Endothelial cell of umbilical vein (primary cell): ENCODE results near the gene SIRPA.

ENCODE experiments used
- EZH2 ChIP-seq: IDR thresholded peaks from 2 replicates; pipeline ENCODE4 v1.6.1; 2012; ENCODE audit warnings: borderline replicate concordance, low read depth, mild to moderate bottlenecking, moderate library complexity, low read length, inconsistent platforms; ENCODE audit not compliant: severe bottlenecking
- TF ChIP-seq, protein P1 (sequence below), 2 donors: IDR thresholded peaks; 1 replicate in 1 of 2; 2 replicates in 1 of 2; pipeline ENCODE4 v1.5.1; 2011; ENCODE audit warnings: low read length in 2 of 2, mild to moderate bottlenecking in 2 of 2, moderate library complexity in 2 of 2, control low read depth in 1 of 2, inconsistent platforms in 1 of 2, low read depth in 1 of 2; ENCODE audit not compliant: insufficient read depth in 1 of 2; ENCODE audit errors: extremely low read depth in 1 of 2

DNA sequence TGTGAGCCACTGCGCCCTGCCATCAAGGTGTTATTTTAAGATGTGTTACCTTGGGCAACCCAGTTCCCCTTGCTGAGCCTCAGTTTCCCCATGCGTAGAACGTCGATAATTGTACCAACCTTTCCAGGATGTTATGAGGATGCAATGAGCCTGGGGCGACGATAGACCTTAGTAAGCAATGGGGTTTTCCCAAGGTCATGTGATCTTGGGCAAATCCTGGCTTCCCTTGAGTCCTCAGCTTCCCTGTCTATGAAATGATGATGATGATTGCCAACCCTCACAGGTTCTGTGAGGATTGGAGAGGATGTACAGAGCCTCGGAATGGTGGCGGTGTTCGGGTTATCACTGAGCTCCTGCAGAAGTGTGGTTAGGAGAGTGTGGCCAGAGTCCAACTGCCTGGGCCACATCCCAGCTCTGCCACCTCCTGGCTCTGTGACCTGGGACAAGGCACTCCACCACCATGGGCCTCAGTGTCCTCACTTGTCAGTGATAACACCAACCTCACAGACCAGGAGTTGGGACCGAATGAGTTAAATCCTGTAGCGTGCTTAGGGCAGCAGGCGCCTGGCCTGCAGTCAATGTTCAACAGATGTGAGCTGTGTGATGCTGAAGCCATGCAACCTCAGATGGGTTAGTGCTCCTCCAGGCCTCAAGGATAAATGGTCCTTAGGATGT is 23.4 kb downstream of the SIRPA start:
- TF ChIP-seq EZH2, result no peak
- TF ChIP-seq, protein P1, sequence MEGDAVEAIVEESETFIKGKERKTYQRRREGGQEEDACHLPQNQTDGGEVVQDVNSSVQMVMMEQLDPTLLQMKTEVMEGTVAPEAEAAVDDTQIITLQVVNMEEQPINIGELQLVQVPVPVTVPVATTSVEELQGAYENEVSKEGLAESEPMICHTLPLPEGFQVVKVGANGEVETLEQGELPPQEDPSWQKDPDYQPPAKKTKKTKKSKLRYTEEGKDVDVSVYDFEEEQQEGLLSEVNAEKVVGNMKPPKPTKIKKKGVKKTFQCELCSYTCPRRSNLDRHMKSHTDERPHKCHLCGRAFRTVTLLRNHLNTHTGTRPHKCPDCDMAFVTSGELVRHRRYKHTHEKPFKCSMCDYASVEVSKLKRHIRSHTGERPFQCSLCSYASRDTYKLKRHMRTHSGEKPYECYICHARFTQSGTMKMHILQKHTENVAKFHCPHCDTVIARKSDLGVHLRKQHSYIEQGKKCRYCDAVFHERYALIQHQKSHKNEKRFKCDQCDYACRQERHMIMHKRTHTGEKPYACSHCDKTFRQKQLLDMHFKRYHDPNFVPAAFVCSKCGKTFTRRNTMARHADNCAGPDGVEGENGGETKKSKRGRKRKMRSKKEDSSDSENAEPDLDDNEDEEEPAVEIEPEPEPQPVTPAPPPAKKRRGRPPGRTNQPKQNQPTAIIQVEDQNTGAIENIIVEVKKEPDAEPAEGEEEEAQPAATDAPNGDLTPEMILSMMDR (IDR thresholded peaks at IDR 0.05; ENCODE audit: extremely low read depth in 1 of 2, insufficient read depth in 1 of 2, low read depth in 1 of 2, low read length in 2 of 2), result no peak
